RWPE1 (cell line): ENCODE data around the gene SLC28A1.

Experiments
- CTCF ChIA-PET: fragments of 350-600 bp; sonication (Branson Sonifier 250); formaldehyde crosslinking; extraction: SDS; loops from one replicate; lab custom pipeline; 2021; lab: Yijun Ruan, JAX
- POLR2A ChIA-PET: fragments of 400-600 bp; formaldehyde crosslinking; extraction: SDS; loops from one replicate; lab custom pipeline; 2020; ENCODE audit warnings: antibody characterized with exemption; ENCODE audit not compliant: low non-redundant PET; lab: Yijun Ruan, JAX
- DNase-seq: peaks from one replicate; pipeline ENCODE4 v3.0.0; 2012; ENCODE audit warnings: low spot score
- H3K27ac ChIP-seq: fragments of 450-650 bp; 2 replicates; pipeline ENCODE4 v1.5.1; 2017
- CTCF ChIP-seq: fragments of 450-650 bp; conservative IDR thresholded peaks from 2 replicates; pipeline ENCODE4 v1.5.1; 2017; ENCODE audit warnings: low read depth, mild to moderate bottlenecking

The SLC28A1 gene

GRCh38 chr15:84960391-84961113, 76.1 kb downstream of the SLC28A1 start:
- CTCF ChIA-PET = interaction anchor here (0.6 kb wide), 1 partner anchor 84 kb away, joined by 3 read pairs; no protein-coding TSS in a partner anchor
- POLR2A ChIA-PET = no interaction called here
- TF ChIP-seq CTCF = no peak
- H3K27ac ChIP-seq = no peak overlapping the region
- no peak for DNase-seq

- H3K27ac ChIP-seq = no peak overlapping the region
- TF ChIP-seq CTCF = no peak
- POLR2A ChIA-PET = interaction anchor here (0.6 kb wide), 1 partner anchor 11 kb away, joined by 3 read pairs; no protein-coding TSS in a partner anchor
- CTCF ChIA-PET = no interaction called here
- no peak for DNase-seq
These were observed 76.6 kb downstream of the SLC28A1 start for GRCh38 chr15:84961114-84961452.

- no peak for DNase-seq
- no peak overlapping the region for H3K27ac ChIP-seq
- ChIA-PET POLR2A (interaction anchor here (0.6 kb wide), 1 partner anchor 10 kb away, joined by 3 read pairs; no protein-coding TSS in a partner anchor), CTCF (interaction anchor here (0.6 kb wide), 1 partner anchor 62 kb away, joined by 7 read pairs; no protein-coding TSS in a partner anchor)
- no peak for TF ChIP-seq CTCF
These were observed 77.2 kb downstream of the SLC28A1 start for GRCh38 chr15:84961707-84962106.

DNA sequence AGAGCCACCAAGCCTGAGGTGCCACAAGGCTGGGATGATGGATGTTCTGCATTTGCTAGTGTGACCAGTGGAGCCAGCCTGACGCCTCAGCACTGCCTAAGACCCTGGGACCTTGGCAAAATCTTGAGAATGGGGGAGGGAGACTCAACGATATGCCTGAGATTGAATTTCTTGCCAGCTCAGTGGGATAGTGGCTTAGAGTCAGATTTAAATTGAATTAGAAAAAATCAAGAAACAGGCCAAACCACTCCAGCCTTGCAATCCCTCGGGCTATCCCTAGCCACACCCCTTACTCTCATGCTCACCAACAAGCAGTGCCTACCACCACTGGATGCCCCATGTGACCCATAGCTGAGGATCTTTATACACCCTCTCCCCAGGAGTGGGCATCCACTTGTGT, 78.5 kb downstream of the SLC28A1 start:
- no peak overlapping the region for H3K27ac ChIP-seq
- TF ChIP-seq CTCF = no peak
- ChIA-PET CTCF (no interaction called here), POLR2A (no interaction called here)
- no peak for DNase-seq

DNA sequence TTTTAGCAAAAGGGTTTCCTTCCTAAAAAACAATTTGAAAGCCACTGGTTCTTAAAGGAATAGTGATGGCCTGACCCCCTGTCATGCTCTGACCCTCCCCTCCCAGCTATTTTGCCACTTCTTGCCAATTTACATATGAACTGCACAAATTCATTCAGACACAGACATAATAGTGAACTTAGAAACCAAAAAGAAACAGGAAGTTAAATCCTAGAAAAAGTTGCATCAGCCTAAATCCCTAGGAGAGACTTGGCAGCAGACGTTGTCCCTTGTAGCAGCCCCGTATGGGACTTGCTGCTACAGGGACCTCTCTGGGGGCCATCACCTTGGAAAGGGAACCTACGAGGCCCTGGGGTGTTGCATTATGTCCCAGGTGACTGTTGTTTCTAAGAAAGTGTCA, 82.9 kb downstream of the SLC28A1 start:
- ChIA-PET CTCF (no interaction called here), POLR2A (no interaction called here)
- TF ChIP-seq CTCF = no peak
- DNase-seq = no peak
- no peak overlapping the region for H3K27ac ChIP-seq

GRCh38 chr15:84968301-84968700, 83.8 kb downstream of the SLC28A1 start:
- TF ChIP-seq CTCF = no peak
- no peak for DNase-seq
- H3K27ac ChIP-seq = no peak overlapping the region
- CTCF ChIA-PET = no interaction called here
- POLR2A ChIA-PET = no interaction called here
